ENCODE data around the gene SMIM1. TPM values are rescaled to one million over a fixed set of nuclear protein-coding genes. Genes with fewer than 3 reads are reported as not detected.

The SMIM1 gene
- total RNA-seq = 0.49 and 2.7 TPM in 2 replicates

GRCh38 chr1:3772715-3773571 is at the start of gene SMIM1:
Gene SMIM1 (plus strand): TSS chr1:3772749. CDS start chr1:3775374, 2,625 bp downstream.

GRCh38 chr1:3752400-3752945 is 20.1 kb upstream of the SMIM1 start, which contains the start of gene CCDC27:
Gene CCDC27 (plus strand): TSS chr1:3752450. CDS start chr1:3752482, 32 bp downstream.

GRCh38 chr1:3796215-3797061 is 23.9 kb downstream of the SMIM1 start, which contains the start of gene LRRC47:
Gene LRRC47 (minus strand): TSS chr1:3796498. CDS start chr1:3796476, 22 bp downstream.

Small RNA genes lying within 50 kb of the gene (small RNA-seq; reads per million reads assigned to genes)
- not detected for gene RF02197
- gene RN7SL574P = not detected

Other genes starting within 250 kb of the SMIM1 start
- 16.6 and 19.2 TPM in 2 replicates for gene MEGF6, start 161.2 kb upstream of the SMIM1 start, total RNA-seq
- 17.8 and 20.6 TPM in 2 replicates for gene TPRG1L, start 147.7 kb upstream of the SMIM1 start, total RNA-seq
- gene WRAP73, start 122.6 kb upstream of the SMIM1 start, total RNA-seq = 12.3 and 12.7 TPM in 2 replicates
- not detected in 2 replicates for gene TP73, start 120.2 kb upstream of the SMIM1 start, total RNA-seq
- gene CCDC27, start 20.3 kb upstream of the SMIM1 start, total RNA-seq = not detected in 2 replicates
- 37.6 and 38.3 TPM in 2 replicates for gene LRRC47, start 23.7 kb downstream of the SMIM1 start, total RNA-seq
- 19.8 and 24.2 TPM in 2 replicates for gene CEP104, start 84.5 kb downstream of the SMIM1 start, total RNA-seq
- gene DFFB, start 84.7 kb downstream of the SMIM1 start, total RNA-seq = 6.7 and 7.5 TPM in 2 replicates
- 30.7 and 33.6 TPM in 2 replicates for gene C1orf174, start 127.5 kb downstream of the SMIM1 start, total RNA-seq